Breast epithelium (tissue), 3 donors: Measurements from ENCODE around the gene BCAS3.

Experiments used
- CTCF ChIP-seq, 3 donors: fragments of 450-650 bp; IDR thresholded peaks; one replicate each; pipeline ENCODE4 v1.5.1; 2016 to 2017; ENCODE audit warnings: antibody characterized with exemption in 3 of 3, mild to moderate bottlenecking in 3 of 3, moderate library complexity in 3 of 3
- POLR2A ChIP-seq: fragments of 450-650 bp; IDR thresholded peaks from one replicate; pipeline ENCODE4 v1.6.1; 2016; ENCODE audit warnings: antibody characterized with exemption, mild to moderate bottlenecking, moderate library complexity

GRCh38 chr17:61335845-61336655 lies 658.4 kb downstream of the BCAS3 start:
- no peak for TF ChIP-seq CTCF (IDR thresholded peaks at IDR 0.05)
- no peak for TF ChIP-seq POLR2A
